Loucy (cell line): ENCODE data around the gene DUS4L.

Source experiments
- H2AFZ ChIP-seq: fragments of 200-600 bp; sonication (generic); 2 replicates; pipeline ENCODE4 v1.6.0; 2016; ENCODE audit warnings: antibody characterized with exemption, mild to moderate bottlenecking, low read length, moderate library complexity
- H3F3A ChIP-seq: fragments of 200-600 bp; 2 replicates; pipeline ENCODE4 v1.6.0; 2016; ENCODE audit warnings: antibody characterized with exemption, low read depth, mild to moderate bottlenecking
- H3K27me3 ChIP-seq: fragments of 200-600 bp; sonication (generic); 2 replicates; pipeline ENCODE4 v1.6.1; 2014; ENCODE audit warnings: low read length, mild to moderate bottlenecking; ENCODE audit not compliant: insufficient read depth, poor library complexity, severe bottlenecking
- H3K36me3 ChIP-seq: fragments of 200-600 bp; sonication (generic); 2 replicates; pipeline ENCODE4 v1.6.1; 2016; ENCODE audit warnings: low read length; ENCODE audit not compliant: insufficient read depth
- H3K4me1 ChIP-seq: fragments of 200-600 bp; sonication (generic); 2 replicates; pipeline ENCODE4 v1.5.1; 2014; ENCODE audit warnings: low read length, mild to moderate bottlenecking; ENCODE audit not compliant: insufficient read depth, poor library complexity, severe bottlenecking
- H3K4me2 ChIP-seq: fragments of 200-600 bp; sonication (generic); 2 replicates; pipeline ENCODE4 v1.6.0; 2014; ENCODE audit warnings: antibody characterized with exemption, low read length, low read depth, mild to moderate bottlenecking; ENCODE audit not compliant: poor library complexity, severe bottlenecking
- H3K4me3 ChIP-seq: fragments of 200-600 bp; sonication (generic); 2 replicates; pipeline ENCODE4 v1.5.1; 2014; ENCODE audit warnings: low read length, mild to moderate bottlenecking, mixed read lengths; ENCODE audit not compliant: poor library complexity, severe bottlenecking
- H3K79me2 ChIP-seq: fragments of 200-600 bp; sonication (generic); 2 replicates; pipeline ENCODE4 v1.6.1; 2014; ENCODE audit warnings: low read length; ENCODE audit not compliant: insufficient read depth
- H3K9ac ChIP-seq: fragments of 200-600 bp; sonication (generic); 2 replicates; pipeline ENCODE4 v1.6.0; 2014; ENCODE audit warnings: mild to moderate bottlenecking, low read depth, low read length, moderate library complexity; ENCODE audit not compliant: poor library complexity, severe bottlenecking
- H3K9me2 ChIP-seq: fragments of 200-600 bp; sonication (generic); replicated peaks from 2 replicates; pipeline ENCODE4 v1.6.1; 2016; ENCODE audit warnings: low read depth, low read length, mixed read lengths
- H3K9me3 ChIP-seq: fragments of 200-600 bp; sonication (generic); 2 replicates; pipeline ENCODE4 v1.6.1; 2014; ENCODE audit warnings: mild to moderate bottlenecking, antibody characterized with exemption, low read length, low read depth; ENCODE audit not compliant: insufficient read depth
- H4K20me1 ChIP-seq: fragments of 200-600 bp; sonication (generic); 2 replicates; pipeline ENCODE4 v1.6.0; 2014; ENCODE audit warnings: antibody characterized with exemption, low read length, mild to moderate bottlenecking; ENCODE audit not compliant: insufficient read depth, poor library complexity, severe bottlenecking
- EZH2phosphoT487 ChIP-seq: fragments of 200-600 bp; IDR thresholded peaks from 2 replicates; pipeline ENCODE4 v1.6.1; 2018; ENCODE audit warnings: antibody characterized with exemption, mild to moderate bottlenecking, moderate library complexity, borderline replicate concordance
- TF ChIP-seq, protein P1 (sequence below): fragments of 200-600 bp; sonication (generic); conservative IDR thresholded peaks from 2 replicates; pipeline ENCODE4 v1.5.1; 2014; ENCODE audit warnings: mild to moderate bottlenecking, antibody characterized with exemption, low read length

Gene DUS4L

DNA sequence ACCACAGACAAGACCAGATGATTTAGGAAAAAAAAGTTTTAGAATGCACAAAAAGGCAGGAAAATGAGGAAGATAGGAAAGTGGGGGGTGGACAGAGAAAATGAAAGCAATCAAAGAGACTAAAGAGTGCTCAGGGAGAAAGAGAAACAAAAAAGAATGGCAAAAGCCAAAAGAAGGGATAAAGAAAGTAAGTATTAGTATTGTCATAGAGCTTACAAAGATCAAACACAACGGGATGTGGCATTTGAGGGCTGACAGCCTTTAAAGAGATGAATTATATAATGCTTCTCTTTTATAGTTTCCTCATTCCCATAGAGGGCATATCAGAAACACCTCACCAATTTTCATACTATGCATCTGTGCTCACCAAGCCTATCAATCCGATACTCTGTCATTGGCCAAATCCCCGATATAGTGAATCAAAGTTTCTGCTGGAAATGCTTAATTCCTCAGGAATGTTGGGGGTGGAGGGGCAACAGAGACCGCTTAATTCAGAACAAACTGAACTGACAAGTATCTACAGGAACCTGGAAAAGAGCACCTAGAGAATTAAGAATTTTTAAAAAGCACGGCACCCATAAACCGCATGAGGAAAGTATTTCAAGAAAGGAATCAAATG, 2.8 kb upstream of the DUS4L start:
- no peaks in the 10 kb centered on the region for H3F3A ChIP-seq
- peaks cover 40% of the 10 kb centered on the region for H4K20me1 ChIP-seq
- H3K9ac ChIP-seq = no peak overlapping the region
- peaks cover 68% of the 10 kb centered on the region for H3K79me2 ChIP-seq
- H3K27me3 ChIP-seq = no peaks in the 10 kb centered on the region
- TF ChIP-seq, protein P1, sequence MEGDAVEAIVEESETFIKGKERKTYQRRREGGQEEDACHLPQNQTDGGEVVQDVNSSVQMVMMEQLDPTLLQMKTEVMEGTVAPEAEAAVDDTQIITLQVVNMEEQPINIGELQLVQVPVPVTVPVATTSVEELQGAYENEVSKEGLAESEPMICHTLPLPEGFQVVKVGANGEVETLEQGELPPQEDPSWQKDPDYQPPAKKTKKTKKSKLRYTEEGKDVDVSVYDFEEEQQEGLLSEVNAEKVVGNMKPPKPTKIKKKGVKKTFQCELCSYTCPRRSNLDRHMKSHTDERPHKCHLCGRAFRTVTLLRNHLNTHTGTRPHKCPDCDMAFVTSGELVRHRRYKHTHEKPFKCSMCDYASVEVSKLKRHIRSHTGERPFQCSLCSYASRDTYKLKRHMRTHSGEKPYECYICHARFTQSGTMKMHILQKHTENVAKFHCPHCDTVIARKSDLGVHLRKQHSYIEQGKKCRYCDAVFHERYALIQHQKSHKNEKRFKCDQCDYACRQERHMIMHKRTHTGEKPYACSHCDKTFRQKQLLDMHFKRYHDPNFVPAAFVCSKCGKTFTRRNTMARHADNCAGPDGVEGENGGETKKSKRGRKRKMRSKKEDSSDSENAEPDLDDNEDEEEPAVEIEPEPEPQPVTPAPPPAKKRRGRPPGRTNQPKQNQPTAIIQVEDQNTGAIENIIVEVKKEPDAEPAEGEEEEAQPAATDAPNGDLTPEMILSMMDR = no peak
- TF ChIP-seq EZH2phosphoT487 = no peak
- H2AFZ ChIP-seq = no peak overlapping the region
- peaks cover 10% of the 10 kb centered on the region; the same call in 1 of the 2 replicates for H3K36me3 ChIP-seq
- H3K9me2 ChIP-seq = no peaks in the 10 kb centered on the region
- peak overlapping the region; percentile 71 for H3K4me3 ChIP-seq
- peaks cover 51% of the 10 kb centered on the region for H3K4me1 ChIP-seq
- no peaks in the 10 kb centered on the region for H3K9me3 ChIP-seq
- H3K4me2 ChIP-seq = peak overlapping the region; percentile 85

DNA sequence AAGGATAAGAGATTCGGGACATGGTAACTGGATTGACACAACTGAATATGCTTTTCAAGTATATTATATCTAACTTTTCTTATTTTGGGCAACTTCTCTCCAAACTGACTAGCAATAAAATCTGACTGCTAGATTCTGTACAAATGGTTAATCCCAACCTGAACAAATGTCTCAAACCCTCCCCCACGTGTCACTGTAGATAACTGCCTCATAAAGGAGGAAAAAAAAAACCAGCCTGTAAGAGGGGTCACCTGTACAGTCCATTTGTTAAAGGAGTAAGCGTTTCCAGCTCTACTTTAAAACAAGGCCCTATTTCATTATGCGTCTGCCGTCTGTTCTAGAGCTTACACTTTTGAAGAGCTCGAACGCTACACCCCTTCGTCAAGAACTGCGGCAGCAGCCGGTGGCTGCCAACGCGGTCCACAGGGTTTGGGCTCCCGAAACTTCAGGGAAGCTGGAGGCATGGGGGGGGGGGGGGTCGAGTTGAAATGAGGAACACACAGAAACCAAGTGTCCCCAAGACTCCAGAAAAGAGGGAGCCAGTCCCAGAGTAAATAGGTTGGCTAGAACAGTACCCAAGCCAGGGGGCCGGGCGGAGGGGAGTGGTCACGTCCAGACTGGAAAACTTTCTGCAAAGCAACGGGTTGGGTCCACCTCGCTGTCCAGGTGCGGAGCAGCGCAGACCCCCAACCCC, 543 bp upstream of the DUS4L start:
- Histone ChIP-seq H3K9me2 (no peaks in the 10 kb centered on the region), H3K27me3 (no peaks in the 10 kb centered on the region), H3K4me2 (peak overlapping the region; percentile 85), H3K4me3 (peak overlapping the region; percentile 84), H4K20me1 (peaks cover 40% of the 10 kb centered on the region), H3K79me2 (peaks cover 54% of the 10 kb centered on the region), H3K9ac (peak overlapping the region; percentile 85), H3F3A (no peaks in the 10 kb centered on the region), H3K4me1 (peaks cover 46% of the 10 kb centered on the region), H2AFZ (peak overlapping the region; percentile 95), H3K36me3 (no peaks in the 10 kb centered on the region), H3K9me3 (no peaks in the 10 kb centered on the region)
- no peak for TF ChIP-seq EZH2phosphoT487
- TF ChIP-seq, protein P1 = no peak

DNA sequence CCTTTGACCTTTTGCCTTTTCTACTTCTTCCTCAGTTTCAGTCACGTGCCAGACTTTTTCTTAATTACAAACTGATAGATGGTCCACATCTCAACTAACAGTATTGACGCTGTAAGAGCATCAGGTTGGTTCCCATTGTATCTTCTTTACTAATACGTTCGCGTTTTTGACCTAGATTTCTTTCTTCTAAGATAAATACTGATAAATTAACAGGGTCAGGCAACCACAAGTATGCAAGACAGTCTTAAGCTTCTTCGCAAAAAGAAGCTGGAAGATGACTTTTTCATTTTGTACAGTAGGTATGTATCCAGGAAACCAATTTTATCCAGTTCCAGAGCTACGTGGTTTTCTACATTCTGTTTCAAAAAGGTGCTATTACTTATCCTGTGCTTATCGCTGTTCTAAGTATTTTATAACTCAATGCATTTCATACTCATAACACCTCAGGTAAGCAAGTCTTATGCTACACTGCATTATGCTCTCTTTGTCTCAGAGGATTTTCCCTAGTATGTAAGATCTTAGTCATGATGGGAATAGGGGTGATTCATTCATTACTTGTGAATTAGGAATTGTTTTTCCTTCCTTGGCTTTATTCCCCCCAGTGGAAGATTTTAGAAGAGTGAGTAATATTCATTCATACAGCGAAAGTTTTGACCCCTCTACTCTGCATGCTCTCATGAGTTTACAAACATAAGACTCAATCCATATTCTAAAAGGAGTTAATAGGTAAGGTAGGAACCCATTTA, 955 bp downstream of the DUS4L start:
- H3K9me2 ChIP-seq = no peaks in the 10 kb centered on the region
- H3K4me1 ChIP-seq = peaks cover 38% of the 10 kb centered on the region
- no peaks in the 10 kb centered on the region for H3F3A ChIP-seq
- no peaks in the 10 kb centered on the region for H3K27me3 ChIP-seq
- H4K20me1 ChIP-seq = peaks cover 32% of the 10 kb centered on the region
- no peak for TF ChIP-seq EZH2phosphoT487
- TF ChIP-seq, protein P1 = no peak
- H2AFZ ChIP-seq = peak overlapping the region; percentile 95
- H3K4me3 ChIP-seq = peak overlapping the region; percentile 84
- peak overlapping the region; percentile 85 for H3K9ac ChIP-seq
- no peaks in the 10 kb centered on the region for H3K36me3 ChIP-seq
- peak overlapping the region; percentile 93 for H3K4me2 ChIP-seq
- H3K79me2 ChIP-seq = peaks cover 48% of the 10 kb centered on the region
- H3K9me3 ChIP-seq = no peaks in the 10 kb centered on the region
